HG02852 (cell line): ENCODE measurements around the gene SELENOS.

Source experiments
- ATAC-seq: cut with Tn5 transposase; IDR thresholded peaks from one replicate; pipeline ENCODE4 v1.9.1; 2021; ENCODE audit warnings: mild to moderate bottlenecking, moderate library complexity; ENCODE audit not compliant: unreplicated experiment

SELENOS gene

GRCh38 chr15:101225658-101226057 lies 51.6 kb downstream of the SELENOS start:
- ATAC-seq = no peak
